NCI-H128 (cell line): Measurements from ENCODE around the gene TXNDC5.
A peak's percentile ranks its signal among the peaks of the same experiment; 100 is the strongest.

Experiments used
- DNase-seq: peaks from one replicate; lab custom pipeline; 2025; ENCODE audit not compliant: unreplicated experiment; lab: John Stamatoyannopoulos, UW

The TXNDC5 gene

GRCh38 chr6:7910654-7911344 lies at the start of gene TXNDC5:
Gene TXNDC5, minus strand, starts transcription at chr6:7910788. Its CDS starts 12 bp downstream, at chr6:7910776.
- peak; percentile 24 for DNase-seq

GRCh38 chr6:7960141-7960540 lies 49.6 kb upstream of the TXNDC5 start:
- no peak for DNase-seq

GRCh38 chr6:7959453-7959852 lies 48.9 kb upstream of the TXNDC5 start:
- DNase-seq, result no peak

- no peak for DNase-seq
Measured at GRCh38 chr6:7958464-7958863, 47.9 kb upstream of the TXNDC5 start.

GRCh38 chr6:7956257-7956656 lies 45.7 kb upstream of the TXNDC5 start:
- DNase-seq, result no peak

GRCh38 chr6:7954477-7955200 lies 44.1 kb upstream of the TXNDC5 start:
- no peak for DNase-seq

GRCh38 chr6:7953753-7954152 lies 43.2 kb upstream of the TXNDC5 start:
- no peak for DNase-seq

- DNase-seq, result no peak
Measured at GRCh38 chr6:7939864-7940228, 29.3 kb upstream of the TXNDC5 start.

- peak; percentile 1 for DNase-seq
Measured at GRCh38 chr6:7939184-7939863, 28.7 kb upstream of the TXNDC5 start.

- no peak for DNase-seq
Measured at GRCh38 chr6:7938562-7939183, 28.1 kb upstream of the TXNDC5 start.

GRCh38 chr6:7933794-7934193 lies 23.2 kb upstream of the TXNDC5 start:
- no peak for DNase-seq

GRCh38 chr6:7932625-7933024 lies 22.0 kb upstream of the TXNDC5 start:
- DNase-seq, result no peak

- no peak for DNase-seq
Measured at GRCh38 chr6:7924867-7925266, 14.3 kb upstream of the TXNDC5 start.

- no peak for DNase-seq
Measured at GRCh38 chr6:7922596-7922995, 12.0 kb upstream of the TXNDC5 start.

GRCh38 chr6:7921632-7922092 lies 11.1 kb upstream of the TXNDC5 start:
- DNase-seq, result no peak

GRCh38 chr6:7921046-7921445 lies 10.5 kb upstream of the TXNDC5 start:
- no peak for DNase-seq

GRCh38 chr6:7920425-7920824 lies 9.8 kb upstream of the TXNDC5 start:
- DNase-seq, result no peak

- DNase-seq, result no peak
Measured at GRCh38 chr6:7919871-7920270, 9.3 kb upstream of the TXNDC5 start.

GRCh38 chr6:7918403-7918802 lies 7.8 kb upstream of the TXNDC5 start:
- DNase-seq, result no peak

GRCh38 chr6:7917729-7918128 lies 7.1 kb upstream of the TXNDC5 start:
- DNase-seq, result no peak

GRCh38 chr6:7916959-7917358 lies 6.4 kb upstream of the TXNDC5 start:
- DNase-seq, result no peak
